SU-DHL-6 (cell line): ENCODE measurements around the gene ANKRD23.

Experiments
- H2AFZ ChIP-seq: fragments of 200-600 bp; sonication (generic); 2 replicates; pipeline ENCODE4 v1.6.1; 2014; ENCODE audit warnings: low read depth, mild to moderate bottlenecking, moderate library complexity, mixed read lengths, antibody characterized with exemption, low read length; ENCODE audit not compliant: severe bottlenecking
- H3F3A ChIP-seq: fragments of 200-600 bp; shearing (Covaris generic); 2 replicates; pipeline ENCODE4 v1.6.0; 2016; ENCODE audit warnings: antibody characterized with exemption, mild to moderate bottlenecking; ENCODE audit not compliant: insufficient read depth
- H3K27ac ChIP-seq: fragments of 200-600 bp; sonication (generic); 2 replicates; pipeline ENCODE4 v1.5.1; 2016; ENCODE audit warnings: low read depth, mild to moderate bottlenecking, low read length, moderate library complexity, mixed read lengths
- H3K27me3 ChIP-seq: fragments of 200-600 bp; sonication (generic), shearing (Covaris generic); 2 replicates; pipeline ENCODE4 v1.6.0; 2014; ENCODE audit warnings: mild to moderate bottlenecking, low read length
- H3K36me3 ChIP-seq: fragments of 200-600 bp; sonication (generic); 2 replicates; pipeline ENCODE4 v1.6.1; 2014; ENCODE audit warnings: mild to moderate bottlenecking, low read length, mixed read lengths
- H3K4me2 ChIP-seq: fragments of 300-600, 200-600 bp; shearing (Covaris generic), sonication (generic); 2 replicates; pipeline ENCODE4 v1.6.0; 2014; ENCODE audit warnings: low read length, low read depth, mild to moderate bottlenecking; ENCODE audit not compliant: poor library complexity, severe bottlenecking
- H3K4me3 ChIP-seq: fragments of 200-600 bp; sonication (generic); 2 replicates; pipeline ENCODE4 v1.5.1; 2014; ENCODE audit warnings: antibody characterized with exemption, low read length, mild to moderate bottlenecking, mixed read lengths; ENCODE audit not compliant: insufficient read depth, poor library complexity, severe bottlenecking
- H3K79me2 ChIP-seq: fragments of 200-600 bp; sonication (generic); 2 replicates; pipeline ENCODE4 v1.6.1; 2014; ENCODE audit warnings: mild to moderate bottlenecking, low read length, moderate library complexity; ENCODE audit not compliant: insufficient read depth
- H3K9ac ChIP-seq: fragments of 200-600 bp; sonication (generic); 2 replicates; pipeline ENCODE4 v1.7.0; 2014; ENCODE audit warnings: mild to moderate bottlenecking, low read length
- H3K9me2 ChIP-seq: fragments of 200-600 bp; sonication (generic); replicated peaks from 2 replicates; pipeline ENCODE4 v1.6.1; 2014; ENCODE audit warnings: low read length; ENCODE audit not compliant: insufficient read depth
- H3K9me3 ChIP-seq: fragments of 200-600 bp; sonication (generic); 2 replicates; pipeline ENCODE4 v1.6.1; 2014; ENCODE audit warnings: low read length, mixed read lengths; ENCODE audit not compliant: insufficient read depth
- H4K20me1 ChIP-seq: fragments of 200-600 bp; sonication (generic); 2 replicates; pipeline ENCODE4 v1.6.1; 2014; ENCODE audit warnings: low read depth, mild to moderate bottlenecking, antibody characterized with exemption, low read length, moderate library complexity, mixed read lengths
- CTCF ChIP-seq: fragments of 200-600 bp; sonication (generic); IDR thresholded peaks from one replicate; pipeline ENCODE4 v1.5.1; 2017; ENCODE audit warnings: antibody characterized with exemption, mild to moderate bottlenecking, low read length, moderate library complexity; ENCODE audit not compliant: insufficient read depth, poor library complexity, severe bottlenecking
- EZH2phosphoT487 ChIP-seq: fragments of 200-600 bp; sonication (generic), shearing (Covaris generic); conservative IDR thresholded peaks from 2 replicates; pipeline ENCODE4 v1.6.1; 2018; ENCODE audit warnings: mild to moderate bottlenecking, antibody characterized with exemption, low read length, moderate library complexity, mixed read lengths

ANKRD23 gene

GRCh38 chr2:96846825-96847224 is 3.0 kb upstream of the ANKRD23 start:
- H3K27me3 ChIP-seq = no peaks in the 10 kb centered on the region
- H3K9ac ChIP-seq = no peak overlapping the region
- no peaks in the 10 kb centered on the region for H4K20me1 ChIP-seq
- no peaks in the 10 kb centered on the region for H3K36me3 ChIP-seq
- H3K4me2 ChIP-seq = no peak overlapping the region
- H3K9me2 ChIP-seq = no peaks in the 10 kb centered on the region
- H3K79me2 ChIP-seq = no peaks in the 10 kb centered on the region
- no peak overlapping the region for H2AFZ ChIP-seq
- H3K4me3 ChIP-seq = no peak overlapping the region
- TF ChIP-seq EZH2phosphoT487 (no peak), CTCF (no peak)
- no peak overlapping the region for H3K27ac ChIP-seq
- no peaks in the 10 kb centered on the region for H3K9me3 ChIP-seq
- no peaks in the 10 kb centered on the region for H3F3A ChIP-seq

- H2AFZ ChIP-seq = no peak overlapping the region
- no peak overlapping the region for H3K9ac ChIP-seq
- H3K79me2 ChIP-seq = no peaks in the 10 kb centered on the region
- no peaks in the 10 kb centered on the region for H3K9me3 ChIP-seq
- no peak overlapping the region for H3K4me3 ChIP-seq
- no peaks in the 10 kb centered on the region for H4K20me1 ChIP-seq
- no peak overlapping the region for H3K27ac ChIP-seq
- H3K36me3 ChIP-seq = no peaks in the 10 kb centered on the region
- H3K27me3 ChIP-seq = no peaks in the 10 kb centered on the region
- no peak overlapping the region for H3K4me2 ChIP-seq
- TF ChIP-seq CTCF = no peak
- no peak for TF ChIP-seq EZH2phosphoT487
- H3K9me2 ChIP-seq = no peaks in the 10 kb centered on the region
- H3F3A ChIP-seq = no peaks in the 10 kb centered on the region
Observed at GRCh38 chr2:96844405-96844808, 586 bp upstream of the ANKRD23 start.

GRCh38 chr2:96842600-96842999 is 1.2 kb downstream of the ANKRD23 start:
- Histone ChIP-seq H3F3A (no peaks in the 10 kb centered on the region), H3K79me2 (no peaks in the 10 kb centered on the region), H4K20me1 (no peaks in the 10 kb centered on the region), H3K4me3 (no peak overlapping the region), H3K9me3 (no peaks in the 10 kb centered on the region), H3K9me2 (no peaks in the 10 kb centered on the region), H3K27ac (no peak overlapping the region), H3K36me3 (no peaks in the 10 kb centered on the region), H3K4me2 (no peak overlapping the region), H2AFZ (no peak overlapping the region), H3K27me3 (no peaks in the 10 kb centered on the region), H3K9ac (no peak overlapping the region)
- TF ChIP-seq CTCF (no peak), EZH2phosphoT487 (no peak)
